Ishikawa (cell line): ENCODE results near the gene SCN4A.
"Not testable (repeated sequence)": the region's sequence is repeated elsewhere in the genome, so short reads cannot be mapped to it uniquely, and the experiment has no call there.

ENCODE experiments used
- CREB1 ChIP-seq: IDR thresholded peaks from 2 replicates; pipeline ENCODE4 v1.6.1; 2012; ENCODE audit warnings: low read depth
- RAD21 ChIP-seq: IDR thresholded peaks from 2 replicates; pipeline ENCODE4 v1.6.1; 2012; ENCODE audit warnings: low read depth
- TCF12 ChIP-seq: IDR thresholded peaks from 2 replicates; pipeline ENCODE4 v1.6.1; 2012; ENCODE audit warnings: low read depth
- ZBTB7A ChIP-seq: IDR thresholded peaks from 2 replicates; pipeline ENCODE4 v1.6.1; 2012; ENCODE audit warnings: low read depth

- TF ChIP-seq ZBTB7A, TCF12, CREB1, RAD21: not testable (repeated sequence)
Observed at GRCh38 chr17:63918789-63919305, 53.9 kb downstream of the SCN4A start, which contains the start of gene GH1.
